ENCODE data around the gene LTBP1.

DNA sequence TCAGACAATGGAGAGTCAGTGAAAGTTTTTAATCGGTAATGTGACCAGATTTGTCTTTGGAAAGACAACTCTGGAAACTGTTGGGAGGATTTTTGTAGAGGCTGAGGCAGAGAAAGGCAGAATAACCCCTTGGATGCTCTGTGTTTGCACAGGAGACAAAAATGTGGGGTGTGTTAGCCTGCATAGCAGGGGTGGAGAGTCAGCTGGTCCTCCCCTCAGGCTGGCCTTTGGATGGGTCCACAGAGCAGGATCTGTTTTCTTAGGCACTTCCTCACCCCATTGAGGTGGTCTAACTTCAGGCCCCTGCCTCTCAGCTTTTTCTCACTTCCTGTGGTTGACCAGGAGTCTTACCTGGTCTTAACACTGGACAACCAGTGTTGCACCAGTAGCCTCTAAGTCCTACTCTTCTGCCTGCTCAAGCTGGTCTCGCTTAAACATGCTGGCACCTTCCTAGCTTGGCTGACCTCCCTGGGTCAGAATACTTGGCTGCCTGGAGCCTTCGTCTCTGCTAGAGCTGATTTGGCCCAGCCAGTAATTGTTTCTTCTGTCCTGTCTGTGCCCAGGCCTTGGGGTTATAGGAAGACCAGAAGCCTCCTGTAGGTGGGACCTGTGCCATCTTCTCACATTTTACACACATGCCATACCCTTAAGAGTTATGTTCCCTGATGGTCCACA, 269.9 kb downstream of the LTBP1 start:
- TF ChIP-seq CHD2 (IDR thresholded peaks at IDR 0.05; ENCODE audit: borderline replicate concordance, low read depth, low read length) = no peak
- no peak for TF ChIP-seq ZNF384 (IDR thresholded peaks at IDR 0.05; ENCODE audit: borderline replicate concordance, low read depth, low read length)
- TF ChIP-seq NRF1 (conservative IDR thresholded peaks at IDR 0.05; ENCODE audit: low read depth, low read length) = no peak
- TF ChIP-seq, protein P1, sequence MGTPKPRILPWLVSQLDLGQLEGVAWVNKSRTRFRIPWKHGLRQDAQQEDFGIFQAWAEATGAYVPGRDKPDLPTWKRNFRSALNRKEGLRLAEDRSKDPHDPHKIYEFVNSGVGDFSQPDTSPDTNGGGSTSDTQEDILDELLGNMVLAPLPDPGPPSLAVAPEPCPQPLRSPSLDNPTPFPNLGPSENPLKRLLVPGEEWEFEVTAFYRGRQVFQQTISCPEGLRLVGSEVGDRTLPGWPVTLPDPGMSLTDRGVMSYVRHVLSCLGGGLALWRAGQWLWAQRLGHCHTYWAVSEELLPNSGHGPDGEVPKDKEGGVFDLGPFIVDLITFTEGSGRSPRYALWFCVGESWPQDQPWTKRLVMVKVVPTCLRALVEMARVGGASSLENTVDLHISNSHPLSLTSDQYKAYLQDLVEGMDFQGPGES (IDR thresholded peaks at IDR 0.05) = no peak
- no peak for TF ChIP-seq PBX3 (IDR thresholded peaks at IDR 0.05; ENCODE audit: insufficient replicate concordance, low read depth, low read length)
- TF ChIP-seq, protein P2, sequence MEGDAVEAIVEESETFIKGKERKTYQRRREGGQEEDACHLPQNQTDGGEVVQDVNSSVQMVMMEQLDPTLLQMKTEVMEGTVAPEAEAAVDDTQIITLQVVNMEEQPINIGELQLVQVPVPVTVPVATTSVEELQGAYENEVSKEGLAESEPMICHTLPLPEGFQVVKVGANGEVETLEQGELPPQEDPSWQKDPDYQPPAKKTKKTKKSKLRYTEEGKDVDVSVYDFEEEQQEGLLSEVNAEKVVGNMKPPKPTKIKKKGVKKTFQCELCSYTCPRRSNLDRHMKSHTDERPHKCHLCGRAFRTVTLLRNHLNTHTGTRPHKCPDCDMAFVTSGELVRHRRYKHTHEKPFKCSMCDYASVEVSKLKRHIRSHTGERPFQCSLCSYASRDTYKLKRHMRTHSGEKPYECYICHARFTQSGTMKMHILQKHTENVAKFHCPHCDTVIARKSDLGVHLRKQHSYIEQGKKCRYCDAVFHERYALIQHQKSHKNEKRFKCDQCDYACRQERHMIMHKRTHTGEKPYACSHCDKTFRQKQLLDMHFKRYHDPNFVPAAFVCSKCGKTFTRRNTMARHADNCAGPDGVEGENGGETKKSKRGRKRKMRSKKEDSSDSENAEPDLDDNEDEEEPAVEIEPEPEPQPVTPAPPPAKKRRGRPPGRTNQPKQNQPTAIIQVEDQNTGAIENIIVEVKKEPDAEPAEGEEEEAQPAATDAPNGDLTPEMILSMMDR (IDR thresholded peaks at IDR 0.05 in 2 of 3, conservative IDR thresholded peaks at IDR 0.05 in 1 of 3; ENCODE audit: control insufficient read depth in 2 of 3, extremely low read depth in 1 of 3, insufficient read depth in 1 of 3, low read depth in 3 of 3, low read length in 3 of 3) = no peak

Data from GM12878 (cell line).